Medulla oblongata (tissue), 1 donor: ENCODE data around the gene LBP.
A peak's percentile ranks its signal among the peaks of the same experiment; 100 is the strongest.
"Not testable (repeated sequence)": the region's sequence is repeated elsewhere in the genome, so short reads cannot be mapped to it uniquely, and the experiment has no call there.

Experiments
- DNase-seq: peaks from one replicate; pipeline ENCODE4 v3.0.0-alpha.2; 2015; ENCODE audit errors: extremely low spot score

LBP gene

DNA sequence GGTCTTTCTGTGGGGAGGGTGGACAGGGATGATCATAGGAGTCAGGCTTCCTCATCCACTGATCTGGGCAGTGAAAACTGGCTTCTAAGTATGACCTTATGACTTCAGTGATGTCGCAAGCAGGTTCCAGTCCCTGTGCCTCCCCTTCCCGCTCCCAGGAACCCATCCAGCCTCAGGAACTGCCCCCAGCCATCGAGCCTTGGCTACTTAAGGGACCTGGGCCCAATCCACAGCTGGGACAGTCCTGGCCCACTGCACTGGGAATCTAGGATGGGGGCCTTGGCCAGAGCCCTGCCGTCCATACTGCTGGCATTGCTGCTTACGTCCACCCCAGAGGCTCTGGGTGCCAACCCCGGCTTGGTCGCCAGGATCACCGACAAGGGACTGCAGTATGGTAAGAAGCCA is at the start of gene LBP:
TSS of gene LBP (plus strand) at position 236 of the 405 bp plus-strand sequence. CDS start at position 271, 35 bp downstream.
- no peak for DNase-seq

- DNase-seq = no peak
These were observed 48.2 kb upstream of the LBP start for GRCh38 chr20:38297916-38298674.

GRCh38 chr20:38298768-38299288 is 47.5 kb upstream of the LBP start:
- DNase-seq = peak; percentile 73

- DNase-seq = no peak
These were observed 46.3 kb upstream of the LBP start for GRCh38 chr20:38299963-38300362.

GRCh38 chr20:38300438-38300837 is 45.8 kb upstream of the LBP start:
- no peak for DNase-seq

DNA sequence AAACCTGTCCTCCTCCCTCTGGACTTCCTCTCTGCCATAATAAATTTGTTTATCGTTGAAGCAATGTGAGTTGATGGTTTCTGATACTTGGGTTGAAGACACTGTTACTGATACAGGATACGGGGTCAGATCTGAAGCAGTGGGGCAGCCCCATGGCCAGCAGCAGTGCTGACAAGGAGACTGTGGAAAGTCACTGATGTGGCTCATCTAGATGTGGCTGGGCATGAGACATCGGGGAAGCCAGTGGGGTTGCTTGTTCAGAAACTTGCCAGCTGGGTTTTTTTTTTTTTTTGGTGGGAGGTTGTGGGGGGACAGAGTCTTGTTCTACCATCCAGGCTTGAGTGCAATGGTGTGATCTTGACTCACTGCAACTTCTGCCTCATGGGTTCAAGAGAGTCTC is 45.0 kb upstream of the LBP start:
- DNase-seq = no peak

DNA sequence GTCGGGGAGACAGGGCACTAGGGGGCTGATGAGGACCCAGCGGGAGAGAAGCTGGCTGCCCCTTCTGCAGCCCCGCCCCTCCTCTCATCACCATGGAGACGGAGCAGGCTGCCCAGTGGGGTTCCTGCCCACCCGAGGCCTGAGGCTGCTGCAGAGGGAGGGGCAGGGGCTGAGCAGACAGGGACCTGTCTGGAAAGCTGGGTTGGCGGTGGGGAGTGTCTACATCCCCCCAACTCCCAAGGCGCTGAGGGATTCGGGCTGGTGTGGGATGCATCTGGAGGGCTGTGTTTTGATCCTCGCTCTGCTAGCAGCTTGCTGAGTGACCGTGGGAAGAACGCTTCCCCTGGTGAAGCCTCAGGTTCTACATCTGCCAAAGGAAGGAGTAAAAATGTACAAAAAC is 43.5 kb upstream of the LBP start:
- no peak for DNase-seq

GRCh38 chr20:38303908-38304379 is 42.3 kb upstream of the LBP start, which contains the start of gene BPI:
Gene BPI, plus strand, starts transcription at chr20:38304156. Its CDS starts 68 bp downstream, at chr20:38304224.
- peak; percentile 40 for DNase-seq

- peak; percentile 35 for DNase-seq
These were observed 41.3 kb upstream of the LBP start for GRCh38 chr20:38304845-38305447.

GRCh38 chr20:38305541-38305940 is 40.7 kb upstream of the LBP start:
- no peak for DNase-seq

DNA sequence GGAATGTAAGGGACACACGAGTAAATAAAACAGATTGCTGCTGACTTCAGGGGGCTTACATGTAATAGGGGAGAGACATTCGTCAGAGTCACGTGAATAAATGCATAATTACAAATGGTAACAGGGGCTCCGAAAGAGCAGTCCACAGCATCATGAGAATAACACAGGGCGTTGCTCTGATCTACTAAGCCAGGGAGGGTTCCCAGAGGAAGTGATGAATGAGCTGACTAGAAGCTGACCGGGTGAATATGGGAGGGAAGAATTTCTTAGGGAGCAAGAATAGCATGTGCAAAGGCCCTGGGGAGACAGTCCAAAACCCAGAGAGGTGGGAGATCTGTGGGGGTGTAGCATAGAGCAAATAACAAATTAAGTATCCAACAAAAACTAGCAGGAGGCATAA is 39.9 kb upstream of the LBP start:
- DNase-seq = no peak

DNA sequence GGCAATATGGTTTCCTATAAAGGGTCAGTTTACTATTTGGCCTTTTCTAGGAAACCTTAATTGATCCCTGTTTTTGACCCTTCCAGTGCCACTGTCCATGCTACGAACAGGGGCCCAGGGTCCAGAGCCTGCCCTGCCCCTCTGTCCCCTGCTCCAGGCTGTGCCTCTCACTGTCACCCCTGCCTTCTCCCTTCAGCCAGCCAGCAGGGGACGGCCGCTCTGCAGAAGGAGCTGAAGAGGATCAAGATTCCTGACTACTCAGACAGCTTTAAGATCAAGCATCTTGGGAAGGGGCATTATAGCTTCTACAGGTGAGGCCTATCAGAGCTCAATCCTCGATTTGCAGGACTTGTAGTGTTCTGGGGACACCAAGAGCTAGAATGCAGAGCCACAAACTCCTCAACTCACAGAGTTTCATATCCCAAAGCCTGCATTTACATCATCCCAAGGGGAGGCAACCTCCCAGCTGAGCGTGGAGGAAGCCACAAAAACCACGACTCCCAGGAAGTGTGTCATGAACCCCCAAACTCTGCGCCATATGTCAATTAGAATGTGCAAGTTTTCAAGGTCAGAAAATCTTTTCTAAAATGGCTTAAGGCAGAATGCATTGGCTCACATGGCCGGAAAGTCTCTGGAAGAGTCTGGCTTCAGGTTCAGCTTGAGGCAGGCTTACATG is 38.8 kb upstream of the LBP start:
- no peak for DNase-seq

DNA sequence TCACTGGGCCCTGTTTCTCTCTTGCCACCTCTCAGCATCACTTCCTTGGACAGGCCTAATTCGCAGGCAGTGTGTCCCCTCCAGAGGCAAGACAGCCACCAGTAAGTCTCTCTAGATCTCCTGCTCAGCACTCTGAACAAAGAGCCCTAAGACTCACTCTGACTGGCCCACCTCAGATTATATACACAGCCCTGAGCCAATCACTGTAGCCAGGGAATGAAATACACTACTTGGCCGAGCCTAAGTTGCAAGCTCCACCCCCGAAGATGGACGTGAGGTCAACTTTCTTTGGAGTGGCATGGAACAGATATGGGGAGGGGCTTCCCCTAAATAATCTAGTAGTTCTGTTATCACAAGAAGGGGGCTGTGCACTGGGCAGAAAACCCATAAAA is 38.2 kb upstream of the LBP start:
- no peak for DNase-seq

- DNase-seq = no peak
These were observed 37.8 kb upstream of the LBP start for GRCh38 chr20:38308447-38308846.

- DNase-seq = no peak
These were observed 35.2 kb upstream of the LBP start for GRCh38 chr20:38311091-38311490.

DNA sequence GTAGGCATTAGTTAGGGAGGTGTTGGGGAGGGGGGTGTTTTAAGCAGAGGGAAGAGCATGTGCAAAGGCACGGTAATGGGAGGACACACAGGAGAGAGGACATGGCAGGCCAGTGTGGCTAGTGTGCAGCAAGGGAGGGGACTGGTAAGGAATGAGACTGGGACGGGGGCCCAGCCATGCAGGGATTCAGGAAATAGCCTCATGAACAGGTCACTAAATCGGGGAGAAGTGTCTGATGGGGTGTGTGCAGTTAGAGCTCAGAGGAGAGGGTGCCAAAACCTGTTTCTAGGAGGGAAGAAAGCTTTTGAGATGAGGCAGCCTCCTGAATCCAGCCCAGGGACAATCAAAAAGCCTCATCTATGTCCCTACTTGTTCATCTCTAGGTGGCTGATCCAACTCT is 34.8 kb upstream of the LBP start:
- DNase-seq = no peak

DNA sequence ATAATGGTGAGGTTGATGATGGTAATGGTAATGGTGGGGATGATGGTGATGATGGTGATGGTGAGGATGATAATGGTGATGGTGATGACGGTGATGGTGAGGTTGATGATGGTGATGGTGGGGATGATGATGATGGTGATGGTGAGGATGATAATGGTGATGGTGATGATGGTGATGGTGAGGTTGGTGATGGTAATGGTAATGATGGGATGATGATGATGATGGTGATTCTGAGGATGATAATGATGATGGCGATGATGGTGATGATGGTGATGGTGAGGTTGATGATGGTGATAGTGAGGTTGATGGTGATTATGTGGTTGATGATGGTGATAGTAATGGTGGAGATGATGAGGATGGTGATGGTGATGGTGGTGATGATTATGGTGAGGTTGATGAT is 32.6 kb upstream of the LBP start:
- no peak for DNase-seq

GRCh38 chr20:38314350-38314749 is 31.9 kb upstream of the LBP start:
- DNase-seq = not testable (repeated sequence)

- peak; percentile 59 for DNase-seq
These were observed 30.9 kb upstream of the LBP start for GRCh38 chr20:38315290-38315966.

DNA sequence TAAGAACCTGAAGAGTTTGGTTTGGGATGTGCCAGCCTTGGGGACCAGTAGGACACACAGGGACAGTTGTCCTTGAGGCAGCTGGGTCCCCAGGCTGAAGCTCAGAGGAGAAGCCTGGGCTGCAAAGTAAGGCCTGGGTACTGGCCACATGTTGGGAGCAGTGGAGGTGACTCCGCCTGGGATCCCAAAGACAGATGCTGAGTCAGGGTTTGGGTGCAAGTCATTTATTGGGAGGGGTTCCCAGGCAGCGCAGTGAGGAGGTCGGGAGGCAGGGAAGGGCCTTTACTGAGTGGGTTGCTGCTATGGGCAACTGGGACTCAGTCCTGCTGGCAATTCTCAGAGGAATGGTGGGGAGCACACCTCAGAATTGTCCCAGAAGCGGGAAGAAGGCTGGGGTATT is 29.9 kb upstream of the LBP start:
- DNase-seq = no peak

- DNase-seq = no peak
These were observed 28.9 kb upstream of the LBP start for GRCh38 chr20:38317422-38317821.

- no peak for DNase-seq
These were observed 26.1 kb upstream of the LBP start for GRCh38 chr20:38320221-38320620.
